Stimulated activated CD8-positive, alpha-beta memory T cell treated with anti-CD3 and anti-CD28 coated beads, Interleukin-7, amount 100 ng/mL, for 1 hour (primary cell): ENCODE results near the gene L2HGDH.
"Not testable (repeated sequence)": the region's sequence is repeated elsewhere in the genome, so short reads cannot be mapped to it uniquely, and the experiment has no call there.

ENCODE experiments used
- DNase-seq, 2 donors: peaks; one replicate each; pipeline ENCODE4 v3.0.0-alpha.2; 2020; ENCODE audit warnings: low read depth in 2 of 2

Gene L2HGDH

DNA sequence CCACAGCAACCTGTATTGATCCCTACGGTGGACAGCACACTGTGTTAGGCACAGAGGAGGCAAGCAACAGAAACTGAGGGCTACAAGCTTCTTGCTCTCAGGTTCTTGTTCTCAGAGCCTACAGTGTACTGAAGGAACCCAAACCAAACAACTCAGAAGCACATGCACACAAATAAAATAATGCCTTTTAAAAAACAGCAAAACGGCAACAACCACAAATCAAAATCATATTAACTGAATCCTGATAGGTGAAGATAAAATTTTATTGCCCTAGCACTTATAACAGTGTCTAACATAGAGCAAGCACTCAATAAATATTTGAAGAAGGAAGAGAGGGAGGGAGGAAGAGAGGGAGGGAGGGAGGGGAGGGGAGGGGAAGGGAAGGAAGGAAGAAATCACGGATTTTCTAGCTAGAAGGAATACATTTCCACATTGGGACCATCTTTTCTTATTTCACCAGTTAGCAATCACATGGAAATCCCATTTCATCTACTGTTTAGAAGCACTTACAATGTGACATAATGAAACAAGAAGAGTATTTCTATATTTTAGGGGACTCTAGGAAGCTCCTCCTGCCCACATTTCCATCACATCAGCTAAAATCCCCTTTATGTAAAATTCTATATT is 27.3 kb upstream of the L2HGDH start:
- no peak for DNase-seq

DNA sequence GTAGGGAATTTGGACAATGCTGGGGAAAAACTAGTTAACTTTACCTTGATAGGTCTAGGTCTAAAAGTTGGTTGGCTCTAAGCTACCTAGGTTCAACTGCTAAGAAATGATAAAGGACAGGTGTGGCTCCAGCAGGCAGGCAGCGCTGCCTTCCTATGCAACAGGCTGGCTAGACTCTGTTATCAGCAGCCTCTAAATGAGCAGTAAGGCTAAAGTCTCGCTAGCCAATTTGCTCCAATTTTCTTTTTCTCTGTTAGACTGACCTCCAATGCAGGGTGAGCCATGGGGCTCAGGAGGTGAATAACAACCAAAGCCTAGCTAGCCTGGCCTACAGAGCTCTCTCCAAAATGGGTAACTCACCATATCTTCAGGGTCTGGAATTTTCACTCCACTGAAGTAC is 26.6 kb upstream of the L2HGDH start:
- DNase-seq, result no peak

DNA sequence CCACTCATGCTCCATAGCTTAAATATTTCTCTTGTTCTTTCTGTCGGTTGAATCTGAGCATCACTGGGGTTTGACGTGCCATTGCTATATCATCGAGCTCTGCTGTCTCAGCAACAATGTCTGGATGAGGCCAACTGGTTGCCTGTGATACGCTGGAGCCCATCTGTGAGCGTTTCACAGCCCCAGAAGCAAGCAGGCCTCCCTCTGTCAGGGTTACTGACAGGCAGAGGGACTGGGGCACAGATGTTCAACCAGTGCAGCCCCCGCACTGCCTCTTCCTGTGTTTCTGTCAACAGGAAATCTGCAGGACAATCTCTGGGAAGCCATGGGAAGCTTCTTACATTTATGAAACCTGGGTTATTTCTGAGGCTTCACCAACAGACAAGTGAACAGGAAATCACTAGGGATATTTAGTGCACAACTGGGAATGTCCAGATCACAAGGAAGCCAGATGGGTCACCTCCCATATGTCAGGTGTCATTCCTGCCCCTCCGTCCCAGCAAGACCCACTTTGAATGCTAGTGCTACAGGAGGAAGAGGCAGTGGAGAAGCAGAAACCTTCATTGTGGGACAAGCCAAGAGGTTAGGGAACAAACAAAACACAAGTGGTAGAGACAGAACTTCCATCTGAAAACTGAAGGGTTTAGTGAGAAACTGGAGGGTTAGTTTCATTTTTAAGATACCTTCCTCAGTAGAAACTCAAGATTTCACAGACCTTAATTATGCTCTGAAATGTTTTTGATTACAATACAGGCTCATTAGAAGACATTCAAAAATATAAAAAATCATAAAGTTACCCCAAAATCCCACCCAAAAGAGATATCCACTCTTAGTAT is 24.2 kb upstream of the L2HGDH start:
- DNase-seq, result no peak

DNA sequence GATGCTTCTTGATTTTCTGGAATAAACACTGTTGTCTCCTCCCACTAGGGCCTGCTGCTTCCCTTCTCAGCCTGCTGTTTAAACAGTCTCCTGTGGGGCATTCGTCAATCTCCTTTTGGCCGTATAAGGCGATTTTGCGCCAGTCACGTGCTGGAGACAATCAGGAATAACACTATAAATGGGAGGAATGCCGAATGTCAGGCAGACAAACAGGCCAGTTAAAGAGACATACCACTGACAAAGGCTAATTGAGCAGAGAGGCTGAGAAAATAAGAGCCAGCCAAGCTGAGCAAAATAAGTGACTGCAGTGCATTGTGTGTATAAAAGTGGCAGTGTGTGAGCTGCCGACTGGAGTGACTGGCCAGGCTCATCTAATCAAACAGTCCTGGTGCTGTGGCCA is 23.4 kb upstream of the L2HGDH start:
- DNase-seq, result no peak

DNA sequence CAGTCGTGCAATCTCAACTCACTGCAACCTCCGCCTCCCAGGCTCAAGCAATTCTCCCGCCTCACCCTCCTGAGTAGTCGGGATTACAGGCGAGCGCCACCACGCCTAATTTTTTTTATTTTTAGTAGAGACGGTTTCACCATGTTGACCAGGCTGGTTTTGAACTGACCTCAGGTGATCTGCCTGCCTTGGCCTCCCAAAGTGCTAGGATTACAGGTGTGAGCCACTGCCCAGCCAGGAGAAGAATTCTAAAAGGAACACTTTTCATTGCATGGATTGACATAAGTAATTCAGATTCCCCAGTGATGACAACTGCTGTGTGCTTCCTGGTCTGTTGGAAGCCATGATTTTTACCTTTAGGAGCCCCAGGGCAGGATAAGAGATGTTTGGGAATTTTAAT is 22.2 kb upstream of the L2HGDH start:
- no peak for DNase-seq

DNA sequence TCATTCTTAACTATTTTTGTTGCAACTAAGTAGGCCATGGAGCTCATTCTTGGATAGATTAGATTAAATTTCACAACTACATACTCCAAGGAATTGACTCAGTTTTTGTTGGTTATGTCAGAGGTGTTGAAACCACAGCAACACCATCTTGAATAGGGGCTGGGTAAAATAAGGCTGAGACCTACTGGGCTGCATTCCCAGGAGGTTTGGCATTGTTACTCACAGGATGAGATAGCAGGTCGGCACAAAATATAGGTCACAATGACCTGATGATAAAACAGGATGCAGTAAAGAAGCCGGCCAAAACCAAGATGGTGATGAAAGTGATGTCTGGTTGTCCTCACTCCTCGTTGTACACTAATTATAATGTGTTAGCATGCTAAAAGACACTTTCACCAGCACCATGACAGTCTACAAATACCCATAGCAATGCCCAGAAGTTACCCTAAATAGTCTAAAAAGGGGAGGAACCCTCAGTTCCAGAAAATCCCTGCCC is 21.0 kb upstream of the L2HGDH start:
- DNase-seq, result no peak

DNA sequence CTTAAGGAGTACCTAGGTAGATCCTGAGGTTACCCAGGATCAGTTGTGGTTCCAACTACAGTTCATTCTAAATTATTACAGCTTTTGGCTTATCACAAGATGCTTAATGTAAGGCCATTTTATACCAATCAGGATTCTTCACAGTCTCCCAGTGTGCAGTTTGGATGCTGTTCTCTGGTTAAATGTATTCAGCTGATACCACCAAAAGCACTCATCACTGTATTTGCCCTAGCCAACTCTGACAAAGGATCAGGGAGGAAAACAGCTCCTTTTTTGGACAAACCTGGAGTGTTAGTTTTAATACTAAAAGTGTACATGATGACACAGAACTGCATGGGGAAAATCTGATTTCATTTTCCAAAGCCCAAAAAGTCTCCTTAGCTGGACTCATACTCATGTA is 19.6 kb upstream of the L2HGDH start:
- DNase-seq, result no peak

DNA sequence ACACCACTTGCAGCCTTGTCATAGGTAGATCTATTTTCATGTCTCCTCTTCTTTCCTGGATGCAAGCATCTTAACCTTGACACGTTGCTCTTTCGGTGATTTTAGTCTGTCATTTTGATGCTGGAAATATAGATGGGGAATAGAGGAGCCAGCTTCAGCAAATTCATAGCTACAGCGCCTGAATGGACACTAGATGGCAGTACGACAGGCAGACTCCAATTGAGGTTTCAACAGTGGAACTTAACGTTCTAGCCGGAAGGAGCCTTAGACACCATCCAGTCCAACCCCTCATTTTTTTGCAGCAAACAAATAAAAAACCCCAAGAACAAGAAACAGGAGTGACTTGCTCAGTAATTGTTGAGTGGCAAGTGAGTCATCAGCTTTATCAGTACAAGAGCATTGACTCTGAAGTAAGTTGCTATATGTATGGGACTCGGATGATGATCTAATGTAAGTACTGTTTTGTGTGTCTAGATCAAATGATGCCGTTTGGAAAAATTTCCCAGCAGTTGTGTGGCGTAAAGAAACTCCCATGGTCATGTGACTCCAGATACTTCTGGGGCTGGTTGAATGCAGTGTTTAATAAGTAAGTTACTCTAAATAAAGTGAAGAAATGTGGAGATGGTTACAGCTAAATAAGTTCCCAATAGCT is 9.1 kb upstream of the L2HGDH start:
- DNase-seq, result peak; percentile 17 to 41

DNA sequence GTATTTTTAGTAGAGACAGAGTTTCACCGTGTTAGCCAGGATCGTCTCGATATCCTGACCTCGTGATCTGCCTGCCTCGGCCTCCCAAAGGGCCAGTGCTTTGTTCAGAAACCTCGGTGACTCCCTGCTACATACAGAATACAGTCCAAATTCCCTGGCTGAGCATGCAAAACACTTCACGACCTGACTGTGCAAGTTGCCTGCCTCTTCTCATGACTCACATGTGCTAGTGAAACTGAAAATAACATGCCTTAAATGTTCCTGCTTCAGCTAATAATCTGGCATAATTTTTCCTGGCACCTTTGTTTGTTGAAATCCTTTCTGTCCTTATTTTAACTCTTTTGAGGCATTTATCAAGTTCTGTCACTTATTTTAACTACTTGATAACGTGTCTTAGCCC is 8.3 kb upstream of the L2HGDH start:
- DNase-seq, result no peak

DNA sequence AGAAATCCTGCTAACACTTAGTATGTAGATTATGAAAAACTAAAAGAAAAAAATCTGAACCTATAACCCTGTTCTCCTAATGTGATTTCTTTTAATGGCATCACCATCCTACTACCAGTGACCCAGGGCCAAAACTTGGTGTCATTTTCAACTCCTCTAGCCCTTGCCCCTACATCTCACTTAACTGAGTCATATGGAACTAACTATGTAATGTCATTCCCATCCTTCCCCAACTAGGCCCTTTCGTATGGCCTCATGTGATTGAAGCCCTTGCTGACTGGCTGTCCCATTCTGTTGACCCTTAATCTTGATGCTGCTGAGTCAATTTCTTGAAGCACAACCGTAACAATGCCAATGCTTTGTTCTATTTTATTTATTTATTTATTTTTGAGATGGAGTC is 7.7 kb upstream of the L2HGDH start:
- DNase-seq, result no peak

DNA sequence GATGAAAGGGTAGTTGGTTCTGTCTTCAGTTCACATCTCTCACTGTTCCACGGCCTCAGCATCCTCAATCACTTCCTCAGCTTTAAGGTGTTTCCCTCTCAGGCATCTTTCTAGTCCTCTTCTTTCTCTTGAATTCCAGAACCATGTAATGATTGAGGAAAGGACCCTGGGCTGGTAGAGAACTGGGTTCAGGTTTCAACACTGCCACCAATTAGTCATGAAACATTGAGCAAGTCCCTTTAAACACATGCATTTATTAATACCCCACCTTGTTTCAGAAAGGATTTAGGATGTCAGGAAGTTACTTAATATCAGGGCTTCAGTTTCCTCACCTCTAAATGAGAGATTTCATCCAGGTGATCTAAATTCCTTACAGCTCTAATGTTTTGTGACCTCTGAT is 7.3 kb upstream of the L2HGDH start:
- no peak for DNase-seq

DNA sequence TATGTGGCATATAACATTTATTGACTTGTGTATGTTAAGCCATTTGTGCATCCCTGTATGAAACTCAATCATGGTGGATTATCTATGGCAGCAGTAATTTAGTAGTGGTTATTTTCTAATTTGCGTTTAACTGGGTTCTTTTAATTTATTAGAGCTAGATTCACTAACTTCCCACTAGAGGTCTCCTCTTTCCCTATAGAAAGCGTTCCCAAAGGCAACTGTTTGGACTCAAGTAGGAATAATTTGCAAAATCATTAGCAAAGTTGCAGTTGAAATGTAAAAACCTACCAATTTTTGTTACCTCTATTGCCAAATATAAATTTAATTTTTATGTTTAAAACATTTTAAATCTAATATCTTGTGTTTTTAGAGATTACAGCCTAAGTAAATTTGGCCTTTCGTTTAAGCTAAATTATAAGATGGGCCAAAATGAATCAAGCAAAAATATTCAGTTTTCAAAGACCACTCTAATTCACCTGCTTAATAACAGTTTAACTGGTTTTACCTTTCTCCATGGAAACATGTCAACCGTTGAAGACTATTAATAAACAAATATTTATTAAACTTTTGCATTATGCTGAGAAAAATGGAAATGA is 6.1 kb upstream of the L2HGDH start:
- no peak for DNase-seq

DNA sequence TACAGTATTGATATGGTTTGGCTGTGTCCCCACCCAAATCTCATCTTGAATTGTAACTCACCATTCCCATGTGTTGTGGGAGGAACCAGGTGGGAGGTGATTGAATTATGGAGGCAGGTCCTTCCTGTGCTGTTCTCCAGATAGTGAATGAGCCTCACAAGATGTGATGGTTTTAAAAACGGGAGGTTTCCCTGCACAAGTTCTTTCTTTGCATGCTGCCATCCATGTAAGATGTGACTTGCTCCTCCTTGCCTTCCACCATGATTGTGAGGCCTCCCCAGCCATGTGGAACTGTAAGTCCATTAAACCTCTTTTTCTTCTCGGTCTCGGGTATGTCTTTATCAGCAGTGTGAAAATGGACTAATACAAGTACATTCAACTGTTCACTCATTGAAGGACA is 2.1 kb upstream of the L2HGDH start:
- DNase-seq, result not testable (repeated sequence)

DNA sequence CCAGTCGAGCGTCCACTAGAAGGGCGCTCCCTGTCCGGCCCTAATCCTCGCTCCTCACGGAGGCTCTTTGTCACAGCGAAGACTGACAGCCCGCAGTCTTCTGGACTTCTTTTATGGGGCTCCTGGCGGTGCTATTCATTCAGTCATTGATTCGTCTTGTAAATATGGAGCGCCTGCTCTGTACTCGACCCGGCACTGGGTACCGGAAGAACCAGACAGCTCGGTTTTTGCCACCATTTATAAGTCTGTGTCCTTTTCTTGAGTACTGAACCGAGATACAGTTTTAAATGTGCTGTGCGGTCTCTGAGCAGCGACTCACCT is 665 bp upstream of the L2HGDH start:
- DNase-seq, result no peak

DNA sequence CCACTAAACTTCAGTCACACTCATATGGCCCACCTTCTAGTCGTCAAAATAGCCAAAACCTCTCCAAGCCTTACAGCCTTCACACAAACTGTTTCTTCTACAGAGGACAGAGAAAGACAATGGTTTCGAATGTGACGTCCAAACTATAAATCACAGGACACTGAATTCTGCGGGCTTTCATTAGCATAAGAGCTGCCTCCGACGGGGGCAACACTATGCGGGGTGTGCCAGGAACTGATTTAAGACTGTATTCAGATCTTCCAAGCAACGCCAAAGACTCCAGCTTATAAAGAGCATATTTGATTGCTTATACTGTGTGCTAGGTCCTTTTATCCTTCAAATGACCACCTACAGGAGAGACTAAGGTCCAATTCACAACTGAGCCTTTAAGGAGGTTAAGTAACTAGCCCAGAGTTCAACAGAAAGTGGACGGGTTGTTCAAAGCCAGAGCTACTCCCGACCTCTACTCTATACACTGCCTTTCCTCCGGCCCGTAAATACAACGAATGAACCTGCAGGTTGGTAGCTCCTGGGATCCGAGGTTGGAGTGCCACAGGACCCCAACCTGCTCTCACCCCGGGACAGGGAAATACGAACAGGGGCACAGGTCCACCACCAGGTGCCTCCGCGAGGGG is 575 bp downstream of the L2HGDH start:
- no peak for DNase-seq

DNA sequence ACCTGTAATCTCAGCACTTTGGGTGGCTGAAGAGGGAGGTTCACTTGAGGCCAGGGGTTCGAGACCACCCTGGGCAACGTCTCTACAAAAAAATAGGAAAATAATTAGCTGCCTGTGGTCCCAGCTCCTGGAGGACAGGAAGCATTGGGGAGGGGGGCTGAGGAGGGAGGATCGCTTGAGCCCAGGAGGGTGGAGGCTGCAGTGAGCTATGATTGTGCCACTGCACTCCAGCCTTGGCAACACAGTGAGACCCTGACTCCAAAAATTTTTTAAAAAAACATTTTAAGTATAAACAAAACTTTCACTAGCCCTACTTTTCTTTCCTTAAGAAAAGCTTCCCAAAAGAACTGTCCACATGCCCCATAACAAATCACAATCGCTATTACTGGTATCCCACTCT is 1.6 kb downstream of the L2HGDH start:
- DNase-seq, result no peak

DNA sequence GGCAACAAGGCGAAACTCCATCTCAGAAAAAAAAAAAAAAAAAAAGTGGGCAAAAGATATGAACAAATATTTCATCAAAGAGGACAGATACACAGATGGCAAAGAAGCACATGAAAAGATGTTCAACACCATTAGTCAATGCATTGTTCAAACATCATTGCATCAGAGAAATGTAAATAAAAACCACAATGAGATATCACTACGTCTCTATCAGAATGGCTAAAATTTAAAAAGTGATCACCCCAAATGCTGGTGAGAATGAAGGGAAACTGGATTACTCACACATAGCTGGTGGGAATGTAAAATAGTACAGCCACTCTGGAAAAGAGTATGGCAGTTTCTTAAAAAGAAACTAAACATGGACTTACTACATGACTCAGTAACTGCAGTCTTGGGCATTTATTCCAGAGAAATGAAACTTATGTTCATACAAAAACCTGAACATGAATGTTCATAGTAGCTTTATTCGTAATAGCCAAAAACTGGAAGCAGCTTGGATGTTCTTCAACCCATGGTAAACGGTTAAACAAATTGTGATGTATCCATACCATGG is 3.6 kb downstream of the L2HGDH start:
- DNase-seq, result no peak

DNA sequence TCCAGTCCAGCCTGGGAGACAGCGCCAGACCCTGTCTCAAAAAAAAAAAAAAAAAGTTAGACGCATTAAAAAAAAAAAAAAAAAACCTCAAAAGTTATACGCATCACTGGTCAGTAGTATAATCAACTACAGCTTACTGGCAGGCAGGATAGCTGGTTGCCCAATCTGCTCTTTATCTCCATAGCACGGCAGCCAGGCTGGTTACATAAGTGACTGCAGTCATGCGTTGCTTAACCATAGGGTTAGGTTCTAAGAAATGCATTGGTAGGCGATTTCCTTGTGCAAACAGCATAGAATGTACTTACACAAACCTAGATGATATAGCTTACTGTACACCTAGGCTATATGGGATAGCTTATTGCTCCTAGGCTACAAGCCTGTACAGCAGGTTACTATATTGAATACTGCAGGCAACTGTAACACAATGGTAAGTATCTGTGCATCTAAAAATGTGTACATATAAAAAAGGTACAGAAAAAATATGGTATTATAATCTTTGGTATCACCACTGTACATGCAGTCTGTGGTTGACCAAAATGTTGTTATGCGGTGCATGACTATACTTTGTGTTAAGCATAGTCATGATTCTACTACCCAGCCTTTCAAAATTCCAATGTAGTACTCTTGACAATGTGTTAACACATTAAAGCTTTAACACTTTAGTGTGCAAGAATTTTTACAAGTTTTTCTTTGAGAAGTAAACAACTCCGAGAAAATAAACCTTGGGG is 8.1 kb downstream of the L2HGDH start:
- DNase-seq, result no peak

DNA sequence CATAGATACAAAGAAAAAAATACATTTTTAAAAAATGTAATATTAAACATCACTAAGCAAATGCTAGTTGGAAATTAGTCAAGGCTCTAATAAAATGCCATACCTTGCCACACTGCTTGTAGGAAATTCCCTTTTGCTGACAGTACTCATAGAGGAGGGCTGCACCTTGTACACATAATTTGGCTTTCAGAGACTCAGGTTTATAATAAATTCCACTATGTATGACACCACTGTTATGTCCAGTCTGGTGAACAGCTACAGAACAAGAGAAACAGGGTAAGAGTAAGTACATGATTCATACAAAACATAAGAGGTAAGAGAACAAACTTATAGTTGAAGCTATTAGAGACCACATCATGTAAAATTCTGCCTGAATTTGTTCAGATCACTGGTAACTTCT is 10.1 kb downstream of the L2HGDH start:
- DNase-seq, result no peak

DNA sequence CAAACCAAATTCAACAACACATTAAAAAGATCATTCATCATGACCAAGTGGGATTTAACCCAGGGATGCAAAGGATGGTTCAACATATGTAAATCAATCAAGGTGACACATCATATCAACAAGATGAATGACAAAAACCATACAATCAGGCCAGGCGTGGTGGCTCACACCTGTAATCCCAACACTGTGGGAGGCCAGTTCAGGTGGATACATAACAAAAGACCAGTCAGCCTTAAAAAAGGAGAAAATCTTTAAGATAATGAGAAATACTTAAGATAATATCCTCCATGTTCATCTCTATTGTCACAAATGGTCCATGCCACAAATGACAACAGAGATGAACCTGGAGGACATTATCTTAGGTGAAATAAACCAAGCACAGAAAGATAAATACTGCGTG is 12.4 kb downstream of the L2HGDH start:
- DNase-seq, result no peak

DNA sequence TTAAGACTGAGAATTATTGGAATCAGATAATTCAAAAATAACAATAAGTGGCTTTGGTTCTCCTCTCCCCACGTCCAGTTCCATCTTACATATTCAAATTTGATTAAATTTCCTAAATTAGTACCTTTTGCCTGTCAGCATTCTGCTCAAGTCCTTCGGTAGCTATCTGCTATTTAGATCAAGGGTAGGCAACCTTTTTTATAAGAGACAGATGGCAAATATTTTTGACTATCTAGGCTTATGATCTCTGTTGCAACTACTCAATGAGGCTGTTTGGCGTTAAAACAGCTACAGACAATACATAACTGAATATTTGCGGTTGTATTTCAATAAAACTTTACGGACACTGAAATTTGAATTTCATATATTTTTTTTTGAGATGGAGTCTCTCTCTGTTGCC is 21.7 kb downstream of the L2HGDH start:
- DNase-seq, result no peak
